WTC11 (cell line): ENCODE data around the gene POLDIP3. TPM values are rescaled to one million over a fixed set of nuclear protein-coding genes. Genes with fewer than 3 reads are reported as not detected.
A peak's percentile ranks its signal among the peaks of the same experiment; 100 is the strongest.

Experiments used
- ATF1 ChIP-seq: sonication (generic); formaldehyde crosslinking; IDR thresholded peaks from 2 replicates; pipeline ENCODE4 v1.8.1; 2023; ENCODE audit warnings: mild to moderate bottlenecking, moderate library complexity, missing genetic modification reagents
- CREB1 ChIP-seq: sonication (generic); formaldehyde crosslinking; IDR thresholded peaks from 2 replicates; pipeline ENCODE4 v1.8.0; 2023; ENCODE audit warnings: mild to moderate bottlenecking, missing genetic modification reagents
- CTCF ChIP-seq: fragments of 200-600 bp; IDR thresholded peaks from 2 replicates; pipeline ENCODE4 v1.8.0; 2022; ENCODE audit warnings: antibody characterized with exemption
- ELF4 ChIP-seq: sonication (generic); formaldehyde crosslinking; IDR thresholded peaks from 2 replicates; pipeline ENCODE4 v1.8.1; 2022; ENCODE audit warnings: low read depth, mild to moderate bottlenecking, moderate library complexity, missing genetic modification reagents
- GRHL2 ChIP-seq: fragments of 250-450 bp; sonication (Bioruptor Pico); IDR thresholded peaks from 2 replicates; pipeline ENCODE4 v1.8.0; 2022; ENCODE audit warnings: mild to moderate bottlenecking, moderate library complexity; ENCODE audit not compliant: insufficient replicate concordance, severe bottlenecking
- HMGXB4 ChIP-seq: sonication (generic); formaldehyde crosslinking; IDR thresholded peaks from 2 replicates; pipeline ENCODE4 v1.8.1; 2023; ENCODE audit warnings: mild to moderate bottlenecking, moderate library complexity, missing genetic modification reagents
- SMAD4 ChIP-seq: sonication (generic); formaldehyde crosslinking; IDR thresholded peaks from 2 replicates; pipeline ENCODE4 v1.8.0; 2022; ENCODE audit warnings: mild to moderate bottlenecking, missing genetic modification reagents
- TCF7 ChIP-seq: sonication (generic); formaldehyde crosslinking; IDR thresholded peaks from 2 replicates; pipeline ENCODE4 v1.8.0; 2022; ENCODE audit warnings: mild to moderate bottlenecking, low read depth, missing genetic modification reagents, moderate library complexity
- ZNF281 ChIP-seq: sonication (generic); formaldehyde crosslinking; IDR thresholded peaks from 2 replicates; pipeline ENCODE4 v1.8.0; 2023; ENCODE audit warnings: mild to moderate bottlenecking, missing genetic modification reagents
- ZNF423 ChIP-seq: fragments of 250-450 bp; sonication (Bioruptor Pico); IDR thresholded peaks from 2 replicates; pipeline ENCODE4 v2.1.2; 2022; ENCODE audit warnings: mild to moderate bottlenecking, moderate library complexity
- total RNA-seq: library from RNA; stranded (reverse); gene quantifications from 3 replicates; pipeline ENCODE4 v1.2.3, GENCODE V29; 2021
- TF ChIP-seq, protein P1 (sequence below): sonication (generic); formaldehyde crosslinking; IDR thresholded peaks from 2 replicates; pipeline ENCODE4 v1.8.1; 2022; ENCODE audit warnings: low read depth, mild to moderate bottlenecking, moderate library complexity, missing genetic modification reagents, borderline replicate concordance
- TF ChIP-seq, protein P2 (sequence below): sonication (generic); formaldehyde crosslinking; IDR thresholded peaks from 2 replicates; pipeline ENCODE4 v1.8.0; 2023; ENCODE audit warnings: missing genetic modification reagents, mild to moderate bottlenecking, borderline replicate concordance
- TF ChIP-seq, protein P3 (sequence below): sonication (generic); formaldehyde crosslinking; IDR thresholded peaks from 2 replicates; pipeline ENCODE4 v1.8.1; 2023; ENCODE audit warnings: mild to moderate bottlenecking, missing genetic modification reagents

Gene POLDIP3
- total RNA-seq, 1 experiment from 2014 or later = 73.2 TPM

GRCh38 chr22:42661985-42662831, 47.5 kb upstream of the POLDIP3 start (continued):
- TF ChIP-seq ZNF281 (CRISPR knock-in tag) (0 out of 2 replicates have a peak, but pooled peaks have one; percentile 39), TCF7 (CRISPR knock-in tag) (no peak), ATF1 (CRISPR knock-in tag) (no peak), ELF4 (CRISPR knock-in tag) (no peak), CREB1 (CRISPR knock-in tag) (peak; percentile 17; the same call in 1 of the 2 replicates), HMGXB4 (CRISPR knock-in tag) (peak; percentile 84; the same call in 1 of the 2 replicates), CTCF (peak; percentile 89), SMAD4 (CRISPR knock-in tag) (no peak), ZNF423 (0 out of 2 replicates have a peak, but pooled peaks have one; percentile 7), GRHL2 (no peak)
- TF ChIP-seq, protein P1, sequence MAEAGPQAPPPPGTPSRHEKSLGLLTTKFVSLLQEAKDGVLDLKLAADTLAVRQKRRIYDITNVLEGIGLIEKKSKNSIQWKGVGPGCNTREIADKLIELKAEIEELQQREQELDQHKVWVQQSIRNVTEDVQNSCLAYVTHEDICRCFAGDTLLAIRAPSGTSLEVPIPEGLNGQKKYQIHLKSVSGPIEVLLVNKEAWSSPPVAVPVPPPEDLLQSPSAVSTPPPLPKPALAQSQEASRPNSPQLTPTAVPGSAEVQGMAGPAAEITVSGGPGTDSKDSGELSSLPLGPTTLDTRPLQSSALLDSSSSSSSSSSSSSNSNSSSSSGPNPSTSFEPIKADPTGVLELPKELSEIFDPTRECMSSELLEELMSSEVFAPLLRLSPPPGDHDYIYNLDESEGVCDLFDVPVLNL (CRISPR knock-in tag) = peak; percentile 49; the same call in 1 of the 2 replicates
- TF ChIP-seq, protein P2, sequence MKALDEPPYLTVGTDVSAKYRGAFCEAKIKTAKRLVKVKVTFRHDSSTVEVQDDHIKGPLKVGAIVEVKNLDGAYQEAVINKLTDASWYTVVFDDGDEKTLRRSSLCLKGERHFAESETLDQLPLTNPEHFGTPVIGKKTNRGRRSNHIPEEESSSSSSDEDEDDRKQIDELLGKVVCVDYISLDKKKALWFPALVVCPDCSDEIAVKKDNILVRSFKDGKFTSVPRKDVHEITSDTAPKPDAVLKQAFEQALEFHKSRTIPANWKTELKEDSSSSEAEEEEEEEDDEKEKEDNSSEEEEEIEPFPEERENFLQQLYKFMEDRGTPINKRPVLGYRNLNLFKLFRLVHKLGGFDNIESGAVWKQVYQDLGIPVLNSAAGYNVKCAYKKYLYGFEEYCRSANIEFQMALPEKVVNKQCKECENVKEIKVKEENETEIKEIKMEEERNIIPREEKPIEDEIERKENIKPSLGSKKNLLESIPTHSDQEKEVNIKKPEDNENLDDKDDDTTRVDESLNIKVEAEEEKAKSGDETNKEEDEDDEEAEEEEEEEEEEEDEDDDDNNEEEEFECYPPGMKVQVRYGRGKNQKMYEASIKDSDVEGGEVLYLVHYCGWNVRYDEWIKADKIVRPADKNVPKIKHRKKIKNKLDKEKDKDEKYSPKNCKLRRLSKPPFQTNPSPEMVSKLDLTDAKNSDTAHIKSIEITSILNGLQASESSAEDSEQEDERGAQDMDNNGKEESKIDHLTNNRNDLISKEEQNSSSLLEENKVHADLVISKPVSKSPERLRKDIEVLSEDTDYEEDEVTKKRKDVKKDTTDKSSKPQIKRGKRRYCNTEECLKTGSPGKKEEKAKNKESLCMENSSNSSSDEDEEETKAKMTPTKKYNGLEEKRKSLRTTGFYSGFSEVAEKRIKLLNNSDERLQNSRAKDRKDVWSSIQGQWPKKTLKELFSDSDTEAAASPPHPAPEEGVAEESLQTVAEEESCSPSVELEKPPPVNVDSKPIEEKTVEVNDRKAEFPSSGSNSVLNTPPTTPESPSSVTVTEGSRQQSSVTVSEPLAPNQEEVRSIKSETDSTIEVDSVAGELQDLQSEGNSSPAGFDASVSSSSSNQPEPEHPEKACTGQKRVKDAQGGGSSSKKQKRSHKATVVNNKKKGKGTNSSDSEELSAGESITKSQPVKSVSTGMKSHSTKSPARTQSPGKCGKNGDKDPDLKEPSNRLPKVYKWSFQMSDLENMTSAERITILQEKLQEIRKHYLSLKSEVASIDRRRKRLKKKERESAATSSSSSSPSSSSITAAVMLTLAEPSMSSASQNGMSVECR (CRISPR knock-in tag) = peak; percentile 18; the same call in 1 of the 2 replicates
- TF ChIP-seq, protein P3, sequence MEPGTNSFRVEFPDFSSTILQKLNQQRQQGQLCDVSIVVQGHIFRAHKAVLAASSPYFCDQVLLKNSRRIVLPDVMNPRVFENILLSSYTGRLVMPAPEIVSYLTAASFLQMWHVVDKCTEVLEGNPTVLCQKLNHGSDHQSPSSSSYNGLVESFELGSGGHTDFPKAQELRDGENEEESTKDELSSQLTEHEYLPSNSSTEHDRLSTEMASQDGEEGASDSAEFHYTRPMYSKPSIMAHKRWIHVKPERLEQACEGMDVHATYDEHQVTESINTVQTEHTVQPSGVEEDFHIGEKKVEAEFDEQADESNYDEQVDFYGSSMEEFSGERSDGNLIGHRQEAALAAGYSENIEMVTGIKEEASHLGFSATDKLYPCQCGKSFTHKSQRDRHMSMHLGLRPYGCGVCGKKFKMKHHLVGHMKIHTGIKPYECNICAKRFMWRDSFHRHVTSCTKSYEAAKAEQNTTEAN (CRISPR knock-in tag) = no peak
- TF ChIP-seq, all 79 proteins: peak for 11
